GM20000 (cell line): ENCODE results near the gene MT1HL1.
"Not testable (repeated sequence)": the region's sequence is repeated elsewhere in the genome, so short reads cannot be mapped to it uniquely, and the experiment has no call there.

Experiments
- DNase-seq: peaks from one replicate; pipeline ENCODE4 v3.0.0; 2012; ENCODE audit warnings: low spot score
- TF ChIP-seq, protein P1 (sequence below): IDR thresholded peaks from 2 replicates; pipeline ENCODE4 v1.5.1; 2012; ENCODE audit warnings: mild to moderate bottlenecking, control low read depth; ENCODE audit errors: extremely low read depth, missing control alignments

MT1HL1 gene

DNA sequence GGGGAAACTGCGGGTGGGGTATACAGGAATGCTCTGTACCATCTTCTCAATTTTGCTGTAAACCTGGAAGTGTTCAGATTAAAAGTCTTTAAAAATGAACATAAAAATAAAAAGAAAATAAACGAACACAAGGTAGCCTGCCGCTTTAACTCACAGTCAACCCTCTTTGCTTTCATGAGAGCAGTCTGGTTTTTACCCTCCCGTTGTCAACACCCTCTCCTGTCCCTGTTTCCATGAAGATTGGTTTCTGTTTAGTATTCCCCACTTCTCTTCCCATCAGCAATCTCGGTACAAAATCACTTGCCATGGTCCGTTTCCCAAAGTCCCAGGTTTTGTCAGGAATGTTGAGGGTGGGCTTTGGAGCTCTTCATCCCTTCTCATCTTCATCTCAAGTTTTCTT, 28.8 kb downstream of the MT1HL1 start:
- DNase-seq, result no peak
- TF ChIP-seq, protein P1, sequence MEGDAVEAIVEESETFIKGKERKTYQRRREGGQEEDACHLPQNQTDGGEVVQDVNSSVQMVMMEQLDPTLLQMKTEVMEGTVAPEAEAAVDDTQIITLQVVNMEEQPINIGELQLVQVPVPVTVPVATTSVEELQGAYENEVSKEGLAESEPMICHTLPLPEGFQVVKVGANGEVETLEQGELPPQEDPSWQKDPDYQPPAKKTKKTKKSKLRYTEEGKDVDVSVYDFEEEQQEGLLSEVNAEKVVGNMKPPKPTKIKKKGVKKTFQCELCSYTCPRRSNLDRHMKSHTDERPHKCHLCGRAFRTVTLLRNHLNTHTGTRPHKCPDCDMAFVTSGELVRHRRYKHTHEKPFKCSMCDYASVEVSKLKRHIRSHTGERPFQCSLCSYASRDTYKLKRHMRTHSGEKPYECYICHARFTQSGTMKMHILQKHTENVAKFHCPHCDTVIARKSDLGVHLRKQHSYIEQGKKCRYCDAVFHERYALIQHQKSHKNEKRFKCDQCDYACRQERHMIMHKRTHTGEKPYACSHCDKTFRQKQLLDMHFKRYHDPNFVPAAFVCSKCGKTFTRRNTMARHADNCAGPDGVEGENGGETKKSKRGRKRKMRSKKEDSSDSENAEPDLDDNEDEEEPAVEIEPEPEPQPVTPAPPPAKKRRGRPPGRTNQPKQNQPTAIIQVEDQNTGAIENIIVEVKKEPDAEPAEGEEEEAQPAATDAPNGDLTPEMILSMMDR, result no peak

DNA sequence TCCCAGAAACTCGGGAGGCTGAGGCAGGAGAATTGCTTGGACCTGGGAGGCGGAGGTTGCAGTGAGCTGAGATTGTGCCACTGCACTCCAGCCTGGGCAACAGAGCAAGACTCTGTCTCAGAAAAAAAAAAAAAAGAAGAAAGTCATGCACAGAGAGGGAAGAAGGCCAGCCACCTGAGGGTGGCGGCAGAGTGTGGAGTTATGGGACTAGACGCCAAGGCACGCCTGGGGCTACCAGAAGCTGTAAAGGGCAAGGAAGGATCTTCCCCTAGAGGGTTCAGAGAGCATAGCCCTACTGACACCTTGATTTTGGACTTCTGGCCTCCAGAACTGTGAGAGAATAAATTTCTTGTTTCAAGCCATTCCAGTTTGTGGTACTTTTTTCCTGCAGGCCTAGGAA, 30.2 kb downstream of the MT1HL1 start:
- not testable (repeated sequence) for DNase-seq

GRCh38 chr1:236966636-236967035, 37.6 kb downstream of the MT1HL1 start:
- TF ChIP-seq, protein P1, result no peak
- DNase-seq, result no peak

GRCh38 chr1:236963920-236964319, 40.3 kb downstream of the MT1HL1 start:
- no peak for DNase-seq
- TF ChIP-seq, protein P1, result no peak

- TF ChIP-seq, protein P1, result no peak
- no peak for DNase-seq
Measured at GRCh38 chr1:236959112-236959511, 45.1 kb downstream of the MT1HL1 start.

- DNase-seq, result no peak
- TF ChIP-seq, protein P1, result no peak
Measured at GRCh38 chr1:236957235-236957634, 47.0 kb downstream of the MT1HL1 start.
